ENCODE measurements around the gene PGAP2.
"Not testable (repeated sequence)": the region's sequence is repeated elsewhere in the genome, so short reads cannot be mapped to it uniquely, and the experiment has no call there.

The PGAP2 gene

DNA sequence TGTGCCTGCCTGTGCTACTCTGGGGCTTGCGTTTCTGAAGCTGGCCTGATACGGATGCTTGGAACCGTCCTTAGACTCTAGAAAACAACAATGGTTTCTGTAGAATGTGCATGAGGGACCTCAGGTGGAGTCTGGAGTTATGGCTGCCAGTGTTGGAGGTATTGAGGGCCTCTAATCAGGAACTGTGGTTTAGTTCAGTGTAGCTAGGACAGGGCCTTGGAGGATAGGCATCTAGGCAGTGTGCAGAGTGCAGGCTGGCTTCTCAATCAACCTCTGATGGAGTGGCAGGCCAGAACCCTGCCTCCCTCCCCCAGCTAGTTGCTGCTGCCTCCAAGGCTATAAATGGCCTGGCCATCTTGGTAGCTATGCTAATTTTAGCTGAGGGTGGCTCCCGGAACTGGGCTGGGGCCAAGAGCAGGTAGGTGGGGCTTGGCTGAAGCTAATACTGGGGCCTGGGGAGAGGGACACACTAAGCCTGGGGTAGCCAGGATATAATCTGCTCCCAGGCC is 51.1 kb downstream of the PGAP2 start:
- no peak for DNase-seq

DNA sequence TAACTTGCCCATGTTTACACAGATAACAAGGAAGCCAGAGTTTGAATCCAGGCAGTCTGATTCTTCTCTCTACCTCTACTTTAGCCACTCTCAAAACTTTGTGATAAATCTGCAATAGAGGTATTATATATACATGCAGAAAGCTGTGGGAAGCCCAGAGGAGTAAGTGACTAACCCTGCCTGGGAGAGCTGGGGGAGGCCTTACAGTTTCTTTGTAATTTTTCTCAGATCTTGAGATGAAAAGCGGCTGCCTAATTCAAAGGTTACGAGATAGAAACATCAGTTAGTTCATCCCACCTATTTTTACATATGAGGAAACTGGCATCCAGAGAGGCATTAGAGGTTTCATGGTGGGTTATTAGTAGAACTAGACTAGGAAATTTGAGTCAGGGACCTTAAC is 52.0 kb downstream of the PGAP2 start:
- DNase-seq, result no peak

DNA sequence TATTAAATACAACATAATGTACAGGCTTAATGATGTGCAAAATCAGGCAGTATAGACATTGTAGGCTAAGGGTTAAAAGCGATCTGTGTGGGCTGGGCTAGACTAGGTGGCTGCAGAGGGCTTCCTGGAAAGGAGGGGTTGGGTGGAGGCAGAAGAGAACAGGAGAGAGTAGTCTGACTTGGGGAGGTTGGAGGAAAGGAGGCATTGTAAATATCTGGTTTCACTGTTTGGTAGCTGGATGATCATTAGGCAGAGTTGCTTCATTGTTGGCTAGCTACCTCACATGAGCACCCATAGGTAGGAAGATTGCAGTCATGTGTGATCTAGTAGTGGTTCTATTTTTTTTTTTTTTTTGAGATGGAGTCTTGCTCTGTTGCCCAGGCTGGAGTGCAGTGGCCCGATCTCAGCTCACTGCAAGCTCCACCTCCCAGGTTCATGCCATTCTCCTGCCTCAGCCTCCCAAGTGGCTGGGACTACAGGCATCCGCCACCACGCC is 52.6 kb downstream of the PGAP2 start:
- not testable (repeated sequence) for DNase-seq

- DNase-seq, result no peak
These were observed 53.3 kb downstream of the PGAP2 start for GRCh38 chr11:3861683-3862082.

DNA sequence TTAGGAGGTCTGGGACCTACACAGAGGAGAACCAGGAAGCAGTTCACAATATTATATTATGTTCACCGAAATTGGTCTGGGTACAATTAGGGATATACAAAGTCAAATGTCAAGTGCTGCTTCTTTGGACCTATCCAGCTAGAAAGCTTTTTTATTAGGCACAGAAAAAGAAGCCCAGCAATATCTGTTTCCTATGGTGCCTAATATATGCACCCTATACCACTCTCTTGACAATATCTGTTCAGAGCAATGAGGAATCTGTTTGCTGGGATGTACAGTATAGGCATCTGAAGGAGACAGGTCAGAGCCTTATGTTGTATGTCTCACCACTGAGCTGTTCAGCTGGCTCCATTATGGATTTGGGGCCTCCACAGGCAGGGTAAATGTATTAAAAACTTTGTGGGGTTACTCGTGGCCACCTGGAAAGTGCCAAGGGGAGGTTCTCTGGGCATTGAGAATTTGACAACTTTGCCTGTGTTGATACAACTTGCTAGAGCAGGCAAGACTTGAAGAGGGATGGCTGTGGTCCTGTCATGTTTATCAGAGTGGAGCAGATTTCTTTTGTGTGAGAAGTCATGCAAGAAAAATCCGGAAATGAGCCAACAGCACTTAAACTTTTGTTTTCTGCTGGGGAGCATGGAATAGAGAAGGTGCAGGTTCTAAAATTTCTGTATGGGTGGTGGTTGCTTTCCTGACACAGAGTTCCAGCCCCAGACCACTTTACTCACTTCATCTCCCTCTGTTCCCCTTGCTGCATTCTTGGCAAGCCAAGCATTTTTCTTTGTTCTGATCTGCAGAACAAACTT is 57.2 kb downstream of the PGAP2 start:
- no peak for DNase-seq

DNA sequence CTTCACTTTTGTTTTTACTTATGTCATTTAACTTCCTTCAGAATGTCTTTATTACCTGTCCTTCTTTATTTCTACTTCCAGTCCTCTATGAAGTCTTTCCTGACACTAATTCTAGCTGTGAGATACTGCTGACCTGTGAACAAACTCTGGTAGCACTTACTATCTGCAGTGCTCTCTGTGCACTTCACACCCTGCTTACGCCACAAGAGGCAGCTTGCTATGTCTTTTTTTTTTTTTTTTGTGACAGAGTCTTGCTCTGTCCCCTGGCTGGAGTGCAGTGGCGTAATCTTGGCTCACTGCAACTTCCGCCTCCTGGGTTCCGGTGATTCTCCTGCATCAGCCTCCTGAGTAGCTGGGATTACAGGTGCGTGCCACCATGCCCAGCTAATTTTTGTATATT is 57.8 kb downstream of the PGAP2 start:
- no peak for DNase-seq

- no peak for DNase-seq
These were observed 58.5 kb downstream of the PGAP2 start for GRCh38 chr11:3866836-3867208.

GRCh38 chr11:3867209-3868091 is 59.1 kb downstream of the PGAP2 start:
- no peak for DNase-seq

GRCh38 chr11:3873712-3874349 is 65.5 kb downstream of the PGAP2 start:
- peak; percentile 7 to 40 for DNase-seq

Measured in NCI-H524 (cell line).